Measurements from ENCODE around the gene COL7A1. TPM values are rescaled to one million over a fixed set of nuclear protein-coding genes. Genes with fewer than 3 reads are reported as not detected.
A peak's percentile ranks its signal among the peaks of the same experiment; 100 is the strongest.

COL7A1 gene
- polyA plus RNA-seq (ENCODE audit: insufficient read length in 3 of 3): 10 to 100 TPM; 24.4 to 31.6 (median 24.8) TPM
- long read RNA-seq, donor 1, partial matches to known transcripts: 0 of 1 reads
- long read RNA-seq, donor 1, other reads (novel, unspliced or antisense): 0 of 1 reads
- long read RNA-seq, donor 2: 0 reads
- long read RNA-seq, donor 3, partial matches to known transcripts: 0 of 2 reads
- long read RNA-seq, donor 3, other reads (novel, unspliced or antisense): 0 of 2 reads
- long read RNA-seq, donor 4, partial matches to known transcripts: 0 of 2 reads
- long read RNA-seq, donor 4, other reads (novel, unspliced or antisense): 0 of 2 reads
- long read RNA-seq, donor 5: 0 reads
- long read RNA-seq, donor 6, partial matches to known transcripts: 0 of 2 reads
- long read RNA-seq, donor 6, other reads (novel, unspliced or antisense): 0 of 2 reads
- long read RNA-seq, donor 7, partial matches to known transcripts: 0 of 2 reads
- long read RNA-seq, donor 7, other reads (novel, unspliced or antisense): 0 of 2 reads
- long read RNA-seq, donor 8: 0 reads
- long read RNA-seq, donor 9: 0 reads
- long read RNA-seq, donor 10: 0 reads
- long read RNA-seq, donor 11: 0 reads
- long read RNA-seq, donor 12, partial matches to known transcripts: 5 of 5 reads
- long read RNA-seq, donor 12, other reads (novel, unspliced or antisense): 0 of 5 reads
- long read RNA-seq, donor 13, partial matches to known transcripts: 5 of 7 reads
- long read RNA-seq, donor 13, other reads (novel, unspliced or antisense): 0 of 7 reads
- long read RNA-seq, donor 14: 0 reads
- long read RNA-seq, donor 15, partial matches to known transcripts: 0 of 4 reads
- long read RNA-seq, donor 15, other reads (novel, unspliced or antisense): 0 of 4 reads
- long read RNA-seq, donor 16, partial matches to known transcripts: 0 of 1 reads
- long read RNA-seq, donor 16, other reads (novel, unspliced or antisense): 0 of 1 reads

GRCh38 chr3:48595075-48595525 lies at the start of gene COL7A1:
TSS of gene COL7A1 (minus strand) at chr3:48595329. CDS start at chr3:48595159, 170 bp downstream.
- DNase-seq: peak; percentile 24

- no peak for DNase-seq
Observed at GRCh38 chr3:48642605-48643004, 47.5 kb upstream of the COL7A1 start.

- no peak for DNase-seq
Observed at GRCh38 chr3:48641396-48641795, 46.3 kb upstream of the COL7A1 start.

- DNase-seq: no peak
Observed at GRCh38 chr3:48639944-48640606, 44.9 kb upstream of the COL7A1 start.

GRCh38 chr3:48637305-48637704 lies 42.2 kb upstream of the COL7A1 start:
- no peak for DNase-seq

GRCh38 chr3:48636149-48636655 lies 41.1 kb upstream of the COL7A1 start:
- DNase-seq: no peak

GRCh38 chr3:48635222-48636021 lies 40.3 kb upstream of the COL7A1 start, which contains the start of gene SLC26A6:
TSS of gene SLC26A6 (minus strand) at chr3:48635461. CDS start at chr3:48635393, 68 bp downstream.
- peak; percentile 97 for DNase-seq

- DNase-seq: no peak
Observed at GRCh38 chr3:48634661-48635221, 39.6 kb upstream of the COL7A1 start.

GRCh38 chr3:48633743-48634142 lies 38.6 kb upstream of the COL7A1 start:
- DNase-seq: no peak

GRCh38 chr3:48633256-48633655 lies 38.1 kb upstream of the COL7A1 start:
- no peak for DNase-seq

GRCh38 chr3:48631516-48632448 lies 36.7 kb upstream of the COL7A1 start:
- no peak for DNase-seq

GRCh38 chr3:48630833-48631232 lies 35.7 kb upstream of the COL7A1 start:
- no peak for DNase-seq

- no peak for DNase-seq
Observed at GRCh38 chr3:48630407-48630806, 35.3 kb upstream of the COL7A1 start.

- no peak for DNase-seq
Observed at GRCh38 chr3:48629894-48630293, 34.8 kb upstream of the COL7A1 start.

GRCh38 chr3:48628277-48629017 lies 33.3 kb upstream of the COL7A1 start:
- no peak for DNase-seq

GRCh38 chr3:48625600-48625999 lies 30.5 kb upstream of the COL7A1 start:
- no peak for DNase-seq

- no peak for DNase-seq
Observed at GRCh38 chr3:48624767-48625166, 29.6 kb upstream of the COL7A1 start.

GRCh38 chr3:48623851-48624547 lies 28.9 kb upstream of the COL7A1 start:
- DNase-seq: no peak
